ENCODE results near the gene JAK2. TPM values are rescaled to one million over a fixed set of nuclear protein-coding genes. Genes with fewer than 3 reads are reported as not detected.

JAK2 gene
- total and polyA plus RNA-seq, 10 of the 15 experiments (the other 5 are each of a cell fraction or from before 2014, with no cell fraction given) = 4.1 to 22.9 (median 13.7) TPM

DNA sequence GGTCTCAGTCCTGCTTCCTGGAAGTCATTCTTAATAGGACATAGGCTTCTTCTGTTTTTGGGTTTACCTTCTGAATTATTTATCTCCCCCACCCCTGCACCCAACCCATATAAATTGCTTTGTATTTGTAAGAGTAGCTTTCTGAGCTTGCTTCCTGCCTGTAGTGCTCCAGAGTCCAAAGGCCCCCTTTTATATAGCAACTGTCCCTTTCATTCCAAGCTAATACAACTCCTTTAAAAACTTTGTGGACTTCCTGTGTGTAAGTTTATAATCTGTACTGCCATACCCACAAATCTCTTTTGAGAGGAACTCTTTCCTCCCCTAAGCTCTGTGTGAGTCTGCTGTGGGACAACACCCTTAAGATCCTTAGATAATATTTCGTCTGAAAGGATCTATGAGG lies 7.8 kb downstream of the JAK2 start:
- 100% methylated on average over 1 of the region's 1 CpG for WGBS (ENCODE audit: insufficient coverage, insufficient replicate concordance, low lambda C conversion rate, missing lambda C conversion rate)
- Histone ChIP-seq H2AFZ (ENCODE audit: control insufficient read depth, low read depth, low read length) (no peak overlapping the region), H3K27me3 (replicated peaks in 1 of 2; ENCODE audit: control insufficient read depth in 2 of 2, insufficient read depth in 2 of 2, low read length in 1 of 2) (no peaks in the 10 kb centered on the region), H4K20me1 (ENCODE audit: control insufficient read depth, insufficient read depth) (no peaks in the 10 kb centered on the region), H3K79me2 (ENCODE audit: control insufficient read depth, insufficient read depth, low read length) (peaks cover 54% of the 10 kb centered on the region), H3K27ac (ENCODE audit: control insufficient read depth, insufficient read depth) (no peak overlapping the region), H3K4me1 (ENCODE audit: control insufficient read depth, insufficient read depth, low read length) (no peaks in the 10 kb centered on the region), H3K9me3 (replicated peaks; ENCODE audit: control insufficient read depth, insufficient read depth, low read length) (peaks cover 11% of the 10 kb centered on the region), H3K4me2 (ENCODE audit: control insufficient read depth, insufficient read depth) (no peak overlapping the region), H3K4me3 (no peak overlapping the region), H3K36me3 (ENCODE audit: control insufficient read depth in 2 of 2, insufficient read depth in 2 of 2, low read length in 1 of 2) (peaks cover 6 to 15% of the 10 kb centered on the region in 2 experiments), H3K9ac (ENCODE audit: control insufficient read depth, insufficient read depth, low read length) (no peak overlapping the region)
- ChIA-PET SMC1A (ENCODE audit: uncharacterized antibody, unreplicated experiment) (interaction anchor here (0.7 to 8.8 kb wide), 11 partner anchors 8 to 607 kb away, joined by 3 to 107 read pairs (median 3); partner anchors contain the start of gene JAK2), RAD21 (ENCODE audit: unreplicated experiment) (interaction anchor here (1.0 to 2.3 kb wide), 5 partner anchors 30 to 328 kb away, joined by 3 to 8 read pairs (median 5); no protein-coding TSS in a partner anchor), CTCF (interaction anchor here (0.5 to 1.9 kb wide), 10 partner anchors 14 to 457 kb away, joined by 3 to 8 read pairs (median 3); partner anchors contain the start of gene CD274), POLR2A (interaction anchor here (0.5 to 1.7 kb wide), 3 partner anchors 12 to 230 kb away, joined by 3 to 5 read pairs (median 4); no protein-coding TSS in a partner anchor)
- no peak for ATAC-seq
- no peak for FAIRE-seq
- TF ChIP-seq CBX5 (IDR thresholded peaks at IDR 0.05; ENCODE audit: low read depth) (no peak), PML (IDR thresholded peaks at IDR 0.05; ENCODE audit: low read length) (no peak), PAX5 (IDR thresholded peaks at IDR 0.05; ENCODE audit: borderline replicate concordance, low read depth, low read length) (no peak), TCF3 (IDR thresholded peaks at IDR 0.05; ENCODE audit: borderline replicate concordance, insufficient read depth, low read depth, low read length) (no peak), HCFC1 (IDR thresholded peaks at IDR 0.05; ENCODE audit: low read length) (no peak)
- TF ChIP-seq, protein P1, sequence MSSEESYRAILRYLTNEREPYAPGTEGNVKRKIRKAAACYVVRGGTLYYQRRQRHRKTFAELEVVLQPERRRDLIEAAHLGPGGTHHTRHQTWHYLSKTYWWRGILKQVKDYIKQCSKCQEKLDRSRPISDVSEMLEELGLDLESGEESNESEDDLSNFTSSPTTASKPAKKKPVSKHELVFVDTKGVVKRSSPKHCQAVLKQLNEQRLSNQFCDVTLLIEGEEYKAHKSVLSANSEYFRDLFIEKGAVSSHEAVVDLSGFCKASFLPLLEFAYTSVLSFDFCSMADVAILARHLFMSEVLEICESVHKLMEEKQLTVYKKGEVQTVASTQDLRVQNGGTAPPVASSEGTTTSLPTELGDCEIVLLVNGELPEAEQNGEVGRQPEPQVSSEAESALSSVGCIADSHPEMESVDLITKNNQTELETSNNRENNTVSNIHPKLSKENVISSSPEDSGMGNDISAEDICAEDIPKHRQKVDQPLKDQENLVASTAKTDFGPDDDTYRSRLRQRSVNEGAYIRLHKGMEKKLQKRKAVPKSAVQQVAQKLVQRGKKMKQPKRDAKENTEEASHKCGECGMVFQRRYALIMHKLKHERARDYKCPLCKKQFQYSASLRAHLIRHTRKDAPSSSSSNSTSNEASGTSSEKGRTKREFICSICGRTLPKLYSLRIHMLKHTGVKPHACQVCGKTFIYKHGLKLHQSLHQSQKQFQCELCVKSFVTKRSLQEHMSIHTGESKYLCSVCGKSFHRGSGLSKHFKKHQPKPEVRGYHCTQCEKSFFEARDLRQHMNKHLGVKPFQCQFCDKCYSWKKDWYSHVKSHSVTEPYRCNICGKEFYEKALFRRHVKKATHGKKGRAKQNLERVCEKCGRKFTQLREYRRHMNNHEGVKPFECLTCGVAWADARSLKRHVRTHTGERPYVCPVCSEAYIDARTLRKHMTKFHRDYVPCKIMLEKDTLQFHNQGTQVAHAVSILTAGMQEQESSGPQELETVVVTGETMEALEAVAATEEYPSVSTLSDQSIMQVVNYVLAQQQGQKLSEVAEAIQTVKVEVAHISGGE (CRISPR knock-in tag; IDR thresholded peaks at IDR 0.05) = no peak
- in situ Hi-C loops (cut with MboI) (no loop called here), intact Hi-C loops (cut with micrococcal nuclease; ENCODE audit: unreplicated experiment) (no loop called here)
- no peak for DNase-seq (ENCODE audit: low read depth, low spot score)
- BruUV-seq (replicated peaks) = no TSS peak
